Subcutaneous abdominal adipose tissue (tissue), 5 donors: ENCODE results near the gene COL2A1.

Source experiments
- H3K27ac ChIP-seq: one replicate; pipeline ENCODE4 v1.7.0; 2013; ENCODE audit warnings: low read depth, mild to moderate bottlenecking, inconsistent platforms, low read length, moderate library complexity
- H3K27me3 ChIP-seq, 5 donors: one replicate each; pipeline ENCODE4 v1.7.0; 2013; ENCODE audit warnings: low read length in 5 of 5, inconsistent platforms in 1 of 5; ENCODE audit not compliant: control insufficient read depth in 5 of 5, insufficient read depth in 4 of 5
- H3K36me3 ChIP-seq, 5 donors: one replicate each; pipeline ENCODE4 v1.7.0; 2013; ENCODE audit warnings: low read length in 5 of 5; ENCODE audit not compliant: control insufficient read depth in 5 of 5, insufficient read depth in 5 of 5
- H3K4me1 ChIP-seq, 5 donors: one replicate each; pipeline ENCODE4 v1.7.0; 2013; ENCODE audit warnings: low read length in 5 of 5, mild to moderate bottlenecking in 3 of 5, moderate library complexity in 1 of 5; ENCODE audit not compliant: control insufficient read depth in 5 of 5, insufficient read depth in 5 of 5
- H3K4me3 ChIP-seq, 5 donors: one replicate each; pipeline ENCODE4 v1.7.0; 2013; ENCODE audit warnings: low read length in 5 of 5, low read depth in 1 of 5
- H3K9ac ChIP-seq, 5 donors: one replicate each; pipeline ENCODE4 v1.7.0; 2013; ENCODE audit warnings: low read length in 5 of 5, mild to moderate bottlenecking in 4 of 5, moderate library complexity in 3 of 5
- H3K9me3 ChIP-seq, 5 donors: one replicate each; pipeline ENCODE4 v1.7.0; 2013; ENCODE audit warnings: low read length in 5 of 5; ENCODE audit not compliant: control insufficient read depth in 5 of 5
- donor health status: healthy.
- donor health status: healthy.
- donor health status: healthy.
- donor health status: healthy.
- donor health status: healthy.

Gene COL2A1

DNA sequence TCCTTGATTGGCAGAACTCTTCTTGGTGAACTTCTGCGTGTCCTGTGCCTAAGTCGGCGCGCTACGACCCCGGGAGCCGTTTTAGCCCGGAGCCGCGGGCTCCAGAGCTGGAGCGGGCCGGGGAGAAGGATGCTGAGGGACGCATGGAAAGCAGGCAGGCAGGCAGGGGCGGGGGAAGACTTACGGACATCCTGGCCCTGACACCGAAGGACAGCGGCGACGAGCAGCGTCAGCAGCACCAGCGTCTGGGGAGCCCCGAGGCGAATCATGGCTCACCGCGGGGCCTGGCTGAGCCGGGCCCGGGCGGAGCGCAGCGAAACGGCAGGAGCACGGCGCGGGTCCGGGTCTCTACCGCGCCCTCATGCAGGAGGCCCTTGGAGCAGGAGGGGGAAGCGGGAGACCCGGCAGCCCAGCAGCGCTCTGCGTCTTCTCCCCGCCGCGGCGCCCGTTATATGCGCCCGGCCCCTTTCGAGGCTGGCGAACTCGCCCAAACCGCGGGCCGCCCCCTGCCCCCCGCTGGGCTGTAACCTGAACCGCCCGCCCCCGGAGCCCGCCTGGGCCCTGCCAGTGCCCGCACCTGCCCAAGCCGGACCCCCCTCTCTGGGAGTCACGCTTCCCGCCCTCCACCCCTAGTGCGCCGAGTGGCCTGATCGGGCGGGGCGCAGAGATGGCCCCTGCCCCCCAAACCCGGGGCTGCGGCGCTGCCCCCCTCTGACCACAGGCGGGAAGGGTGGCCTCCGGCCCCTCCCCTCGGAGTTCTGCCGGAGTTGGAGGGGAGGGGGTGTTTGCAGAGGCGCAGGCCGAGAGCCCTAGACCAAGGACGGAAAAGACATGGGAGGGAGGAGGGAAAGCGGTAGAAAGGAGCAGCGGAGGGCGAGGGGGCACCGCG is at the start of gene COL2A1:
Gene COL2A1 (minus strand): TSS at position 424 of the 889 bp plus-strand sequence. CDS start 155 bp downstream, at position 269.
- Histone ChIP-seq H3K27ac (no peak within 1 kb of the TSS), H3K9ac (no peak within 1 kb of the TSS), H3K9me3 (no peaks in the 10 kb centered on the region), H3K4me3 (peak within 1 kb of the TSS; percentile 8 to 58 (median 26)), H3K4me1 (peaks cover 7 to 46% (median 41%) of the 10 kb centered on the region in 5 donors), H3K36me3 (no peaks in the 10 kb centered on the region), H3K27me3 (peaks cover 32 to 70% (median 52%) of the 10 kb centered on the region in 5 donors)

DNA sequence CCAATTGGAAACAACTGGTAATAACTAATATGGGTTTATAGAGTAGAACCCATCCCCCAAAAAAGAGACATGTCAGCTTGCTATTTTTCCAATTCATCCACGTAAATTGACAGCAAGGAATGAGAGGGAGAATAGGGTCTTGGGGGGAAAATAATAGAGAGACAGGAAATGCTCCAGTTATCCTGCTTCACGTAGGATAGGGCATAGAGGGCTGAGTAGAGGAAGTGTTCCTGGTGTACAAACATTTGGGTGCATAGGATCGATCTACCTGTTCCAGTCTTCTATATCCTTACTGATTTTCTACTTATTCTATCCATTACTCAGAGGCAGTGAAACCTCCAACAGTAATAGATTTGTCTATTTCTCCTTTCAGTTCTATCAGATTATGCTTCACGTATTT is 49.6 kb upstream of the COL2A1 start:
- Histone ChIP-seq H3K27ac (no peak overlapping the region), H3K27me3 (no peaks in the 10 kb centered on the region), H3K4me3 (no peak overlapping the region), H3K9me3 (no peaks in the 10 kb centered on the region), H3K36me3 (peaks cover 14 to 28% (median 20%) of the 10 kb centered on the region in 5 donors), H3K9ac (no peak overlapping the region), H3K4me1 (no peaks in the 10 kb centered on the region)

- no peaks in the 10 kb centered on the region for H3K9me3 ChIP-seq
- H3K27ac ChIP-seq = no peak overlapping the region
- H3K9ac ChIP-seq = peak overlapping the region in 1 of 5 donors; percentile 20
- no peak overlapping the region for H3K4me3 ChIP-seq
- no peaks in the 10 kb centered on the region for H3K4me1 ChIP-seq
- no peaks in the 10 kb centered on the region for H3K27me3 ChIP-seq
- peaks cover 13 to 28% (median 20%) of the 10 kb centered on the region in 5 donors for H3K36me3 ChIP-seq
Observed at GRCh38 chr12:48053122-48053521, 48.8 kb upstream of the COL2A1 start.

DNA sequence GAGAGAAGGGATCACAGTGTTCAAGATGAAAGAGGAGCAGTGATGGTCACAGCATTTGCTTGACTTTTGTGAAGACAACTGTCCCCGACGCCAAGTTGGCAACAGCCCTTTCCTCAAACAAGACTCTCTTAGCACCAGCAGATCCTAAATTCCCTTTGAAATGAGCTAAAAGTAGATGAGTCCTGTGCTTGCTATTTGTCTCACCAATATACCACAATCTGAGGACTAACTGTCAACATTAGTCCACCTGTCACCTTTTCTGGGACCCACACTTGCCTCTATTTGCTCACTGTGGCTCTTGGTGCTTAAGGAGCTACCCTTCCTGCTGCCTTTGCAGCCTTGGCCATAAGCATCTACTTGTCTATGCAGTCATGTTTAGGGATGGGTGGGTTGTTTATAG is 47.4 kb upstream of the COL2A1 start:
- no peaks in the 10 kb centered on the region for H3K9me3 ChIP-seq
- no peak overlapping the region for H3K27ac ChIP-seq
- no peaks in the 10 kb centered on the region for H3K4me1 ChIP-seq
- H3K27me3 ChIP-seq = no peaks in the 10 kb centered on the region
- no peak overlapping the region for H3K4me3 ChIP-seq
- peaks cover 26 to 40% (median 33%) of the 10 kb centered on the region in 5 donors for H3K36me3 ChIP-seq
- no peak overlapping the region for H3K9ac ChIP-seq

DNA sequence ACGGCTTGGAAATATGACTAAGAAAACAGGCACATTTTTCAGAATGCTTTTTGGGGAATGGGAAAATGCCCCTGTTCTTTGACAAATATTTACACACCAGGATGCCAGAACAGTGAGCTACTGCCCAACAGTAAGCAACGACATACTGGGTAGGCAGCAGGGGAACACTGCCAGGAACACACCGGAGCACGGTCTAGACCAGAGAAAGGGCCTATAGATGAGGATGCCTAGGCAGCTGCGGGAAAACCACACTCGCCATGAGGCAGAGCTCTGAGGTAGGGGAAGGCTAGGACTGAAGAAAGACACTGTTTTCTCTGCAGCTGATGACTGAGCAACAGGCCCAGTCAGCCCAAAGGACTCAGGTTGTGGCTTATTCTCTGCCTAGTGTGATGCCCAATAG is 45.9 kb upstream of the COL2A1 start:
- no peak overlapping the region for H3K4me3 ChIP-seq
- H3K4me1 ChIP-seq = no peaks in the 10 kb centered on the region
- peaks cover 40 to 53% (median 47%) of the 10 kb centered on the region in 5 donors for H3K36me3 ChIP-seq
- no peaks in the 10 kb centered on the region for H3K9me3 ChIP-seq
- H3K27me3 ChIP-seq = no peaks in the 10 kb centered on the region
- no peak overlapping the region for H3K9ac ChIP-seq
- H3K27ac ChIP-seq = no peak overlapping the region

DNA sequence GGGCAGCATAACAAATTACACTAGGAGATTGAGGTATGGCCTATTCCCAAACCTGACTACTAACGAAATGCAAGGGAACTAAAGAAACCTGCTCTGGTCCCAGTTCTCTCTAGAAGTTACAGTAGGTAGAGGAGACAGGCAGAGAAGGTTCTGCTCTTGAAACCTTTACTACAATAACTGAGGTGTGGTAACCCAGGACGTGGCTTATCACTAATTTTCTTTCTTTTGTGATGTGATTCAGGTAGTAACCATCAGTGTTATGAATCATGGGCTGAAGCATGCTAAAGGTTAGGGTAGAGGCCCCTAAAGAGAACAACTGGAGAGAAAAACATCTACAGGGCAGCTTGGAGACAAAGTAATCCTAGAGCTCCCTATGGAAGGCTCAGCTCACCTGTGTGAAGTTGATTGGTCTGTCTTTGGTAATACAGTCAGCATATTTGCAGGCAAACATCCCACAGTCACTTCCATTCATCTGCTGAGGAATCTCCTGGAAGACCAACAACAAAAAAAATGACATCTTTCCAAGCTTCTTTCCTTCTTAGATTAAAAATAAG is 41.8 kb upstream of the COL2A1 start:
- H3K27me3 ChIP-seq = no peaks in the 10 kb centered on the region
- no peaks in the 10 kb centered on the region for H3K4me1 ChIP-seq
- no peaks in the 10 kb centered on the region for H3K9me3 ChIP-seq
- no peak overlapping the region for H3K4me3 ChIP-seq
- H3K27ac ChIP-seq = no peak overlapping the region
- no peak overlapping the region for H3K9ac ChIP-seq
- H3K36me3 ChIP-seq = peaks cover 45 to 72% (median 55%) of the 10 kb centered on the region in 5 donors

- Histone ChIP-seq H3K4me1 (no peaks in the 10 kb centered on the region), H3K27me3 (no peaks in the 10 kb centered on the region), H3K9ac (no peak overlapping the region), H3K9me3 (no peaks in the 10 kb centered on the region), H3K36me3 (peaks cover 45 to 65% (median 55%) of the 10 kb centered on the region in 5 donors), H3K4me3 (no peak overlapping the region), H3K27ac (no peak overlapping the region)
Observed at GRCh38 chr12:48045061-48045846, 41.0 kb upstream of the COL2A1 start.

- H3K27me3 ChIP-seq = no peaks in the 10 kb centered on the region
- no peak overlapping the region for H3K27ac ChIP-seq
- H3K4me3 ChIP-seq = no peak overlapping the region
- H3K4me1 ChIP-seq = no peaks in the 10 kb centered on the region
- no peaks in the 10 kb centered on the region for H3K9me3 ChIP-seq
- H3K36me3 ChIP-seq = peaks cover 42 to 58% (median 49%) of the 10 kb centered on the region in 5 donors
- no peak overlapping the region for H3K9ac ChIP-seq
Observed at GRCh38 chr12:48044396-48044795, 40.1 kb upstream of the COL2A1 start.

DNA sequence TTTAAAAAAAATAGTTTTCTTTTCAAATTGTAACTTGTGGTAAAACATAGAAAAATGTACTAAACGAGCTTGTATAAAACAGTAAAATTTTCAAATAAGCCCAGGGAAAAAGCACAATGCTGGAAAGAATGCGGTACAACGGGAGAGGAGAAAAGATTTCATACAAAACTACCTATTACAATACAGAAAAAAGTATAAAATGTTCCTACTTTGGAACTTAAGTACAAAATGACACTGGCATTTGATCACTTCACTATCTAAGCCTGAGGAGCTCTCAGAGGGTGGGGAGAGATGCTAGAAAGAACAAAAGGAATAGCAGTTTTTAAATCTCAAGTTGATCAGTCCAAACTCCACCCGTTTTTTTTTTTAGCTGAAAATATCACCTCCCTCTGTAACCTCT is 39.5 kb upstream of the COL2A1 start:
- Histone ChIP-seq H3K36me3 (peaks cover 37 to 52% (median 44%) of the 10 kb centered on the region in 5 donors), H3K27me3 (no peaks in the 10 kb centered on the region), H3K4me3 (no peak overlapping the region), H3K9ac (no peak overlapping the region), H3K4me1 (no peaks in the 10 kb centered on the region), H3K27ac (no peak overlapping the region), H3K9me3 (no peaks in the 10 kb centered on the region)
